Mesendoderm (in vitro differentiated cells): ENCODE data around the gene TBL3.

Experiments
- DNase-seq: peaks from one replicate; pipeline ENCODE4 v3.0.0; 2013
- H2AK5ac ChIP-seq: 2 replicates; pipeline ENCODE4 v1.6.1; 2013; ENCODE audit warnings: low read length, inconsistent platforms
- H2BK120ac ChIP-seq: 2 replicates; pipeline ENCODE4 v1.6.1; 2013; ENCODE audit warnings: low read depth, mild to moderate bottlenecking, low read length, moderate library complexity, mixed read lengths
- H2BK15ac ChIP-seq: replicated peaks from 2 replicates; pipeline ENCODE4 v1.6.1; 2013; ENCODE audit warnings: low read depth, mild to moderate bottlenecking, moderate library complexity
- H2BK5ac ChIP-seq: 2 replicates; pipeline ENCODE4 v1.6.1; 2013; ENCODE audit warnings: low read length, inconsistent platforms
- H3K18ac ChIP-seq: 2 replicates; pipeline ENCODE4 v1.6.1; 2013; ENCODE audit warnings: mild to moderate bottlenecking, low read length, mixed read lengths
- H3K23ac ChIP-seq: one replicate; pipeline ENCODE4 v1.6.1; 2013; ENCODE audit warnings: low read length
- H3K27ac ChIP-seq: 2 replicates; pipeline ENCODE4 v1.5.1; 2013; ENCODE audit warnings: low read depth, mild to moderate bottlenecking, inconsistent platforms, low read length, moderate library complexity
- H3K27me3 ChIP-seq: 2 replicates; pipeline ENCODE4 v1.6.1; 2013; ENCODE audit warnings: low read length, control low read depth, mild to moderate bottlenecking, inconsistent platforms; ENCODE audit not compliant: insufficient read depth, poor library complexity
- H3K36me3 ChIP-seq: 2 replicates; pipeline ENCODE4 v1.6.1; 2013; ENCODE audit warnings: low read length, inconsistent platforms; ENCODE audit not compliant: control insufficient read depth, insufficient read depth
- H3K4ac ChIP-seq: one replicate; pipeline ENCODE4 v1.6.1; 2013; ENCODE audit warnings: low read depth, mild to moderate bottlenecking, low read length, moderate library complexity
- H3K4me1 ChIP-seq: 2 replicates; pipeline ENCODE4 v1.6.1; 2013; ENCODE audit warnings: low read depth, low read length, inconsistent platforms; ENCODE audit not compliant: control insufficient read depth
- H3K4me2 ChIP-seq: 2 replicates; pipeline ENCODE4 v1.6.1; 2013; ENCODE audit warnings: low read length
- H3K4me3 ChIP-seq: 2 replicates; pipeline ENCODE4 v1.5.1; 2013; ENCODE audit warnings: mild to moderate bottlenecking, low read length
- H3K56ac ChIP-seq: one replicate; pipeline ENCODE4 v1.6.1; 2013; ENCODE audit warnings: low read length
- H3K79me1 ChIP-seq: 2 replicates; pipeline ENCODE4 v1.6.1; 2013; ENCODE audit warnings: low read length, inconsistent platforms
- H3K79me2 ChIP-seq: 2 replicates; pipeline ENCODE4 v1.6.1; 2013; ENCODE audit warnings: mild to moderate bottlenecking, low read length; ENCODE audit not compliant: control insufficient read depth, insufficient read depth
- H3K9ac ChIP-seq: 2 replicates; pipeline ENCODE4 v1.6.1; 2013; ENCODE audit warnings: low read length, inconsistent platforms
- H4K5ac ChIP-seq: one replicate; pipeline ENCODE4 v1.6.1; 2013; ENCODE audit warnings: low read length
- H4K8ac ChIP-seq: one replicate; pipeline ENCODE4 v1.6.1; 2013; ENCODE audit warnings: low read depth, mild to moderate bottlenecking, control low read depth, low read length, moderate library complexity
- WGBS: extraction: QIAGEN DNeasy Blood & Tissue Kit; methylation state at CpG from one replicate; pipeline ENCODE4 v1.1.7; 2013; ENCODE audit warnings: low lambda C conversion rate, missing lambda C conversion rate; ENCODE audit not compliant: insufficient coverage; ENCODE audit errors: extremely low coverage; 5-methylcytosine and 5-hydroxymethylcytosine counted together

The TBL3 gene

DNA sequence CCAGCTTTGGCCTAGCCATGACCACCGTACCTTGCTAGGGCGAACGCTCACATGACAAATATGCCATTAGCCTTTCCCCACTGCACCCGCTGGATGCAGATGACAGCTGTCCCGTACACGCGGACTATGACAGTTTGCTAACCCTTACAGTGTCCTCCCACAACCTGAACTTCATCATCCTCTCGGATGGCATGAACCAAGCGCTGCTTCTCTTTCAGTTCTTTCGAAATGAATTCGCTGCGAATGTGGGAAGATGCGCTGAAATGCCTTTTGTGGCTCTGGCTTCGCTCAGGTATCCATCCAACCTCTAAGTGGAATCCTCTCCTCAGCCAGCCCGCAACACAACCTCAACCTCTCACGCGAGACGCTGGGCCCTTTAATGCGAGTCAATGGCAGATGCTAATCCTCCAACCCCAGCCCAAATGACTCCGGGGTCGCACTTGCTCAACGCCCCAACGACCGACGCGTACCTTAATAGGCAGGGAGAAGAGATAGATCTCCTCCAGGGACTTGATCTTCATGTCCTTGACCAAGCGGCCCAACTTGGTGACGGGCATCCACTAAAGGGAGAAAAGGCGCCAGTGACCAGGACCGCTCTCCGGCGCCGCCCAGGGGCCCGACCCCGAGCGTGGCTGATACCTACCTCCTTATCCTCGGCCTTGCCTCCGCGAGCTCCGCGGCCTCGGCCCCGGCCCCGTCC is 7.9 kb upstream of the TBL3 start:
- no peaks in the 10 kb centered on the region for H3K4me1 ChIP-seq
- no CpG with 5 or more reads among the region's 44 CpGs for WGBS
- peaks cover 37% of the 10 kb centered on the region for H3K79me2 ChIP-seq
- no peak overlapping the region for H3K4ac ChIP-seq
- peak overlapping the region; percentile 100 for H3K4me2 ChIP-seq
- peak overlapping the region; percentile 99 for H3K9ac ChIP-seq
- H2BK5ac ChIP-seq = peak overlapping the region; percentile 35
- peak overlapping the region; percentile 99 for H3K56ac ChIP-seq
- no peak overlapping the region for H4K8ac ChIP-seq
- peaks cover 4% of the 10 kb centered on the region for H3K79me1 ChIP-seq
- peak overlapping the region; percentile 85 for H2AK5ac ChIP-seq
- peaks cover 15% of the 10 kb centered on the region for H3K36me3 ChIP-seq
- DNase-seq = peak; percentile 34
- peak overlapping the region; percentile 85 for H3K27ac ChIP-seq
- peak overlapping the region; percentile 96 for H3K4me3 ChIP-seq
- H3K18ac ChIP-seq = peak overlapping the region; percentile 91
- no peak overlapping the region for H2BK120ac ChIP-seq
- no peaks in the 10 kb centered on the region for H3K27me3 ChIP-seq
- no peak overlapping the region for H4K5ac ChIP-seq
- no peak overlapping the region for H2BK15ac ChIP-seq
- peak overlapping the region; percentile 48 for H3K23ac ChIP-seq

DNA sequence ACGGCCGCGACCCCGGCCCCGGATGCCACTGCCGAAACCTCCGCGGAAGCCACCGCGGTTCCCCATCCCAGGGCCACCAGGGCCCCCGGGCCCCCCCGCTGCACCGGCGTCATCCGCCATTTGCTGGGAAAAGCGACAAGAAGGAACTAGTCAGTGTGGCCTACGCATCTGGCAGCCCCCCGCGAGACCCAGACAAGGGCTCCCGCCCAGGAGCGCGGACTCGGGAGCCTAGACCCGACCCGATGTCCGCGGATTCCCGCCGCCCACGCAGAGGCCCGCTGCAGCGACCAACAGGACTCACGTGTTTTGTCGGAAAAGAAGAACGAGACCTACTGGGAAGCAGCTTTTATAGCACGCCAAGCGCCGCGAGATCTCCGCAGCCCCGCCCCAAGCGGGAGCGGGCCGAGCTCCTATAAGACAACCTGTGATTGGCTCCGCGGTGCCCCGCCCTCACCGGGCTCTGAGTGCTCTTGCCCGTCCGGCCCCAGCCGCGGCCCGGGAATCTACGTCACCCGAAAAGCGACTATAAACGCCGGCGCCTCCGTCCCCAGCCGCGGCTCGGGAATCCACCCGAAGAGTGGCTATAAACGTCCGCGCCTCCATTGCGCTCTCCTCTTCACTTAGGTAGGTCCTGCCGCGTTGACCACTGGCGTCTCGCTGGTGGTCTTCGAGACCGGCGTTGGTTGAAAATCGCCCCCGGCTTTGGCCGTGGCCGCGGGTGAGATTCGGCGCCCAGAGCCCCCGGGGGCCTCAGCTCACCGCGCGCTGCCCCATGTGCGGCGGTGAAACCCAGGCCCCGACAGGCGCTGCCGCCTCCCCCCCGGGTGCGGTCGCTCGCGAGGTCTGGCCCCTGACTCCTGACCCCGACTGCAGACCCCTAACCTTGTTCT is 7.1 kb upstream of the TBL3 start, which contains the start of gene RPS2:
TSS of gene RPS2 (minus strand) at position 321 of the 890 bp plus-strand sequence. CDS start at position 120, 201 bp downstream.
- no CpG with 5 or more reads among the region's 97 CpGs for WGBS
- H3K79me1 ChIP-seq = peaks cover 4% of the 10 kb centered on the region

DNA sequence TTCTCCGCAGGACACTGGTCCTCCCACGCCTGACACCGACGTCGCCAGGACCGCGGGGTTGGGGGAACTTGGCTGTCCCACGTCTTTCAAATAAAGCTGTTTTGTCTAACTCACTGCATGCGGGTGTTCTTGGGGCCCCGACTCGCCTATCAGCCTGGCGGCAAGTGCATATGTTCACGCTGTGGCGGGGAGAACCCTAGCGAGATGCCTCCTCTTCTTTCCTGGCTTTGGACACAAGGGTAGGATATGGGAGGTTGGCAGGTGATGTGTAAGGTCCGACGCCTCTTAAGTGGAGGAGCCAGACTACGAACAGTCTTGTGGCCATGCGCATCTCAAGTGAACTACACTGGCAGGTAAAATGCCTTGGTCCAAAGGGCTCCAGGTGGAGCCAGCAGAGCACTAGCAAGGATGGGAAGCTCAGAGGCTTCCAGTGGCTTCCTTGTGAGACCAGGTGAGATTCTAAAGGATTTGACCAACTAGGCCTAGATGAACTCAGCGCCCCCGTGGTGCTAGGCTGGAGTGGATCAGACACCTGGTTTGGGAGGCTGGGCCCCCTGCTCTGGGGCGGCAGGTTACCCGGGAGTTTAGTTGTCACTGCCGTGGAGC is 6.4 kb upstream of the TBL3 start:
- peak overlapping the region; percentile 87 for H3K4me2 ChIP-seq
- H2BK5ac ChIP-seq = no peak overlapping the region
- no peak overlapping the region for H4K5ac ChIP-seq
- H3K79me2 ChIP-seq = peaks cover 30% of the 10 kb centered on the region
- no peak overlapping the region for H3K27ac ChIP-seq
- peak overlapping the region; percentile 65 for H4K8ac ChIP-seq
- H3K23ac ChIP-seq = peak overlapping the region; percentile 37
- DNase-seq = no peak
- peak overlapping the region; percentile 99 for H3K56ac ChIP-seq
- peak overlapping the region; percentile 98 for H3K4me3 ChIP-seq
- peaks cover 4% of the 10 kb centered on the region for H3K79me1 ChIP-seq
- no peaks in the 10 kb centered on the region for H3K4me1 ChIP-seq
- H3K27me3 ChIP-seq = no peaks in the 10 kb centered on the region
- H2BK120ac ChIP-seq = no peak overlapping the region
- peak overlapping the region; percentile 88 for H3K18ac ChIP-seq
- H3K9ac ChIP-seq = peak overlapping the region; percentile 93
- H2BK15ac ChIP-seq = no peak overlapping the region
- H3K4ac ChIP-seq = no peak overlapping the region
- WGBS = no CpG with 5 or more reads among the region's 24 CpGs
- H2AK5ac ChIP-seq = no peak overlapping the region
- H3K36me3 ChIP-seq = peaks cover 15% of the 10 kb centered on the region

More for the DNA sequence above, 7.1 kb upstream of the TBL3 start, which contains the start of gene RPS2:
- Histone ChIP-seq H3K27ac (peak within 1 kb of the TSS; percentile 85), H3K79me2 (peaks cover 37% of the 10 kb centered on the region), H3K4me3 (peak within 1 kb of the TSS; percentile 98), H2BK120ac (no peak within 1 kb of the TSS), H3K27me3 (no peaks in the 10 kb centered on the region), H2AK5ac (peak within 1 kb of the TSS; percentile 85), H3K4me2 (peak within 1 kb of the TSS; percentile 100), H3K36me3 (peaks cover 15% of the 10 kb centered on the region), H2BK5ac (peak within 1 kb of the TSS; percentile 35), H3K56ac (peak within 1 kb of the TSS; percentile 99), H3K23ac (peak within 1 kb of the TSS; percentile 48), H3K4me1 (no peaks in the 10 kb centered on the region), H3K4ac (no peak within 1 kb of the TSS), H3K18ac (peak within 1 kb of the TSS; percentile 91), H4K8ac (peak within 1 kb of the TSS; percentile 65), H4K5ac (no peak within 1 kb of the TSS), H3K9ac (peak within 1 kb of the TSS; percentile 99), H2BK15ac (no peak within 1 kb of the TSS)
- peak; percentile 99 for DNase-seq

DNA sequence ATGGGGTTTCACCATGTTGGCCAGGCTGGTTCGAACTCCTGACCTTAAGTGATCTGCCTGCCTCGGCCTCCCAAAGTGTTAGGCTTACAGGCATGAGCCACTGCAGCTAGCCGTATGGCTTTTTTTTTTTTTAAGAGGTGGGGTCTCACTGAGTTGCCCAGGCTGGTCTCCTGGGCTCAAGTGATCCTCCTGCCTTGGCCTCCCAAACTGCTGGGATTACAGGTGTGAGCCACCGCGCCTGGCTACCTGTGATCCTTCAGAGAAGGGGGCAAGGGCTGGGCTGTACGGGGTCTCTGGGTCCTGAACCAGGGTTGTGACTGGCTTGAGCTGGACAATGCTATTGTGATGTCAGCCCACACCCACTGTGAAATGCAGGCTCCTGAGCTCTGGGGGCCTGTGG is 5.4 kb upstream of the TBL3 start, which contains the start of gene RNF151:
TSS of gene RNF151 (plus strand) at position 397 of the 400 bp plus-strand sequence. CDS start 26 bp downstream, outside the sequence.
- Histone ChIP-seq H2BK120ac (no peak within 1 kb of the TSS), H3K27ac (no peak within 1 kb of the TSS), H2BK5ac (no peak within 1 kb of the TSS), H3K4ac (no peak within 1 kb of the TSS), H3K4me1 (no peaks in the 10 kb centered on the region), H2BK15ac (no peak within 1 kb of the TSS), H3K4me2 (peak within 1 kb of the TSS; percentile 87), H3K9ac (peak within 1 kb of the TSS; percentile 93), H2AK5ac (no peak within 1 kb of the TSS), H3K36me3 (peaks cover 15% of the 10 kb centered on the region), H3K23ac (no peak within 1 kb of the TSS), H3K4me3 (peak within 1 kb of the TSS; percentile 98), H4K5ac (no peak within 1 kb of the TSS), H3K79me2 (peaks cover 30% of the 10 kb centered on the region), H4K8ac (no peak within 1 kb of the TSS), H3K79me1 (peaks cover 6% of the 10 kb centered on the region), H3K27me3 (no peaks in the 10 kb centered on the region), H3K56ac (peak within 1 kb of the TSS; percentile 99), H3K18ac (no peak within 1 kb of the TSS)
- WGBS = no CpG with 5 or more reads among the region's 6 CpGs
- DNase-seq = no peak

DNA sequence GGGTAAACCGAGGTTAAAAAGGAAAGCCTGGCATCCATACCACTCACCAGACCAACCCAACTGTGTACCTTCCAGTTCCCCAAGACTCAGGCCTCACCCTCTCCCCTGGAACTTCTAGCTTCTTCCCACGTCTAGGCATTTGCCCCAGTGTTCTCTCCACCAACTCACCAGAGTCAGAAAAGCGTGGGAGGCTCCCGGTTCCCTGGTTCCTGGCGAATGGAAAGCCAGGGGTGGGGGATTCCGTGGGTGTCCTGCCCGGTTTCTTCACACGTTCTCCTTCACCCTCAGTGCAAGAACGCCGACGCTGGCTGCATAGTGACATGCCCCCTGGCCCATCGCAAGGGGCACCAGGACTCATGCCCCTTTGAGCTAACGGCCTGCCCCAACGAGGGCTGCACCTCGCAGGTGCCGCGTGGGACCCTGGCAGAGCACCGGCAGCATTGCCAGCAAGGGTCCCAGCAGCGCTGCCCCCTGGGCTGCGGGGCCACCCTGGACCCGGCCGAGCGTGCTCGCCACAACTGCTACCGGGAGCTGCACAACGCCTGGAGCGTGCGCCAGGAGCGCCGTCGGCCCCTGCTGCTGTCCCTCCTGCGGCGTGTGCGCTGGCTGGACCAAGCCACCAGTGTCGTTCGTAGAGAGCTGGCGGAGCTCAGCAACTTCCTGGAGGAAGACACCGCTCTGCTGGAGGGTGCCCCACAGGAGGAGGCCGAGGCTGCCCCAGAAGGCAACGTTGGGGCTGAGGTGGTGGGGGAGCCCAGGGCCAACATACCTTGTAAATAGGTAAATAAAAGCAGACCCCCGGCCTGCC is 3.5 kb upstream of the TBL3 start:
- Histone ChIP-seq H3K18ac (no peak overlapping the region), H3K56ac (no peak overlapping the region), H3K4me2 (no peak overlapping the region), H3K9ac (no peak overlapping the region), H3K23ac (no peak overlapping the region), H3K4me1 (no peaks in the 10 kb centered on the region), H3K79me1 (peaks cover 10% of the 10 kb centered on the region), H4K8ac (no peak overlapping the region), H3K36me3 (peaks cover 5% of the 10 kb centered on the region), H3K79me2 (peaks cover 34% of the 10 kb centered on the region), H4K5ac (no peak overlapping the region), H3K4ac (no peak overlapping the region), H2BK5ac (no peak overlapping the region), H3K27ac (no peak overlapping the region), H3K4me3 (no peak overlapping the region), H2AK5ac (no peak overlapping the region), H2BK120ac (no peak overlapping the region), H2BK15ac (no peak overlapping the region), H3K27me3 (no peaks in the 10 kb centered on the region)
- DNase-seq = no peak
- no CpG with 5 or more reads among the region's 41 CpGs for WGBS
